SK-N-SH (cell line): ENCODE data around the gene ADCY5.

Source experiments
- ELF1 ChIP-seq: IDR thresholded peaks from 2 replicates; pipeline ENCODE4 v1.4.0; 2012
- TAF1 ChIP-seq: IDR thresholded peaks from 2 replicates; pipeline ENCODE4 v1.6.1; 2012; ENCODE audit warnings: low read depth, mild to moderate bottlenecking, low read length, moderate library complexity, borderline replicate concordance

GRCh38 chr3:123467046-123467445 is 18.2 kb upstream of the ADCY5 start:
- TF ChIP-seq ELF1 (no peak), TAF1 (no peak)
